Panc1 (cell line): ENCODE measurements around the gene AMPD1. TPM values are rescaled to one million over a fixed set of nuclear protein-coding genes. Genes with fewer than 3 reads are reported as not detected.

Experiments used
- ATAC-seq: fragments of 200-7000 bp; cut with Tn5 transposase; 2 replicates; pipeline ENCODE4 v1.9.1; 2020; ENCODE audit warnings: mild to moderate bottlenecking, moderate library complexity
- BruUV-seq: library from RNA; stranded (reverse); fragments of 400-500 nt; replicated peaks from 2 replicates; lab custom pipeline; 2021; lab: Mats Ljungman, UMichigan
- CTCF ChIA-PET: fragments of 300-600 bp; sonication (Branson Sonifier 250); formaldehyde crosslinking; loops from one replicate; lab custom pipeline; 2022; ENCODE audit warnings: antibody characterized with exemption; lab: Charles Lee
- POLR2A ChIA-PET: fragments of 300-600 bp; sonication (Branson Sonifier 250); formaldehyde crosslinking; loops from one replicate; lab custom pipeline; 2022; ENCODE audit warnings: antibody characterized with exemption; lab: Charles Lee
- DNase-seq: peaks from one replicate; pipeline ENCODE4 v3.0.0-alpha.2; 2010; ENCODE audit warnings: low read depth, low spot score
- H3K27ac ChIP-seq: 2 replicates; pipeline ENCODE4 v1.5.1; 2011; ENCODE audit warnings: mild to moderate bottlenecking, low read length, inconsistent platforms
- H3K27me3 ChIP-seq: fragments of 200-500 bp; sonication (Bioruptor generic); 2 replicates; pipeline ENCODE4 v1.6.0; 2014; ENCODE audit warnings: low read length, inconsistent platforms; ENCODE audit not compliant: control insufficient read depth, insufficient read depth
- H3K36me3 ChIP-seq: fragments of 200-500 bp; sonication (Bioruptor generic); 2 replicates; pipeline ENCODE4 v1.5.1; 2014; ENCODE audit warnings: inconsistent platforms, mild to moderate bottlenecking, low read length, moderate library complexity; ENCODE audit not compliant: control insufficient read depth, insufficient read depth
- H3K4me1 ChIP-seq: 2 replicates; pipeline ENCODE4 v1.5.1; 2011; ENCODE audit warnings: inconsistent platforms, mild to moderate bottlenecking, low read length, moderate library complexity; ENCODE audit not compliant: control insufficient read depth, insufficient read depth
- H3K4me3 ChIP-seq, 2 experiments: 2 replicates each; pipeline ENCODE4 v1.5.1; 2011 to 2012; ENCODE audit warnings: low read depth in 2 of 2, low read length in 2 of 2, mild to moderate bottlenecking in 2 of 2, inconsistent platforms in 1 of 2, moderate library complexity in 1 of 2
- H3K9me3 ChIP-seq: fragments of 200-500 bp; sonication (Bioruptor generic); 2 replicates; pipeline ENCODE4 v1.5.1; 2014; ENCODE audit warnings: low read depth, mild to moderate bottlenecking, inconsistent platforms, low read length, moderate library complexity; ENCODE audit not compliant: control insufficient read depth, insufficient read depth
- POLR2AphosphoS5 ChIP-seq: IDR thresholded peaks from 2 replicates; pipeline ENCODE4 v1.6.1; 2012; ENCODE audit warnings: mild to moderate bottlenecking, low read depth, low read length, moderate library complexity
- SIN3A ChIP-seq: IDR thresholded peaks from 2 replicates; pipeline ENCODE4 v1.6.1; 2012; ENCODE audit warnings: low read depth, mild to moderate bottlenecking, low read length, moderate library complexity, borderline replicate concordance; ENCODE audit not compliant: insufficient read depth
- TCF7L2 ChIP-seq: IDR thresholded peaks from 2 replicates; pipeline ENCODE4 v1.6.1; 2011; ENCODE audit warnings: mild to moderate bottlenecking, low read depth, low read length, inconsistent platforms
- in situ Hi-C: cut with HindIII; loops from 2 replicates; pipeline ENCODE4 v1.10.0; 2016; ENCODE audit warnings: low sequenced_read_pairs, low pct_unique_long_range_greater_than_20kb
- intact Hi-C: fragments of 100-400 bp; cut with micrococcal nuclease; formaldehyde crosslinking; loops from one replicate; pipeline ENCODE4 v1.10.0; 2022; ENCODE audit not compliant: unreplicated experiment
- total RNA-seq: library from RNA; stranded (reverse); gene quantifications from one replicate; pipeline ENCODE4 v1.2.1, GENCODE V29; 2021; ENCODE audit not compliant: unreplicated experiment
- TF ChIP-seq, protein P1 (sequence below), 2 experiments: IDR thresholded peaks; 2 replicates each; pipeline ENCODE4 v1.6.1; 2011 to 2012; ENCODE audit warnings: low read depth in 2 of 2, control low read depth in 1 of 2, low read length in 1 of 2, mild to moderate bottlenecking in 1 of 2, moderate library complexity in 1 of 2; ENCODE audit not compliant: insufficient read depth in 1 of 2
- TF ChIP-seq, protein P2 (sequence below): fragments of 450-650 bp; IDR thresholded peaks from 2 replicates; pipeline ENCODE4 v1.5.1; 2017; ENCODE audit warnings: mild to moderate bottlenecking

The AMPD1 gene
- total RNA-seq, 1 experiment from 2014 or later: not detected

DNA sequence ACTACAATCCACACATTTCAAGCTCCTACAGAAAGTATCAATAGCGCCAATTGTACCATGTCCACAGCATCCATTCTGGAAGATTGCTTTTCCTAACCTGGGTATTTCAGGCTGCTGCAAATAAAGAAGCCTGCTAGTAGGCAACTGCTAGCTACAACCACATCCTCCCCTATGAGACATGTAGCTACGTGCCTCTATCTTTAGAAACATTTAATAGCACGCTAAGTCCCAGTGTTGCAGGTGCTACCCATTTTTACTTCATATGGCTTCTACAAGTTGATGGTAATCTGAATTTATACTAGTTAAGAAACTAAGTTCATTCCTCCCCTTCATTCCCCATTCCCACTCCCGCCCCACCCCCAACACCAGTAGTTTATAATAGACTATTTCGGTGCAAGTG lies 7.4 kb upstream of the AMPD1 start:
- H3K27ac ChIP-seq: no peak overlapping the region
- TF ChIP-seq, protein P1, sequence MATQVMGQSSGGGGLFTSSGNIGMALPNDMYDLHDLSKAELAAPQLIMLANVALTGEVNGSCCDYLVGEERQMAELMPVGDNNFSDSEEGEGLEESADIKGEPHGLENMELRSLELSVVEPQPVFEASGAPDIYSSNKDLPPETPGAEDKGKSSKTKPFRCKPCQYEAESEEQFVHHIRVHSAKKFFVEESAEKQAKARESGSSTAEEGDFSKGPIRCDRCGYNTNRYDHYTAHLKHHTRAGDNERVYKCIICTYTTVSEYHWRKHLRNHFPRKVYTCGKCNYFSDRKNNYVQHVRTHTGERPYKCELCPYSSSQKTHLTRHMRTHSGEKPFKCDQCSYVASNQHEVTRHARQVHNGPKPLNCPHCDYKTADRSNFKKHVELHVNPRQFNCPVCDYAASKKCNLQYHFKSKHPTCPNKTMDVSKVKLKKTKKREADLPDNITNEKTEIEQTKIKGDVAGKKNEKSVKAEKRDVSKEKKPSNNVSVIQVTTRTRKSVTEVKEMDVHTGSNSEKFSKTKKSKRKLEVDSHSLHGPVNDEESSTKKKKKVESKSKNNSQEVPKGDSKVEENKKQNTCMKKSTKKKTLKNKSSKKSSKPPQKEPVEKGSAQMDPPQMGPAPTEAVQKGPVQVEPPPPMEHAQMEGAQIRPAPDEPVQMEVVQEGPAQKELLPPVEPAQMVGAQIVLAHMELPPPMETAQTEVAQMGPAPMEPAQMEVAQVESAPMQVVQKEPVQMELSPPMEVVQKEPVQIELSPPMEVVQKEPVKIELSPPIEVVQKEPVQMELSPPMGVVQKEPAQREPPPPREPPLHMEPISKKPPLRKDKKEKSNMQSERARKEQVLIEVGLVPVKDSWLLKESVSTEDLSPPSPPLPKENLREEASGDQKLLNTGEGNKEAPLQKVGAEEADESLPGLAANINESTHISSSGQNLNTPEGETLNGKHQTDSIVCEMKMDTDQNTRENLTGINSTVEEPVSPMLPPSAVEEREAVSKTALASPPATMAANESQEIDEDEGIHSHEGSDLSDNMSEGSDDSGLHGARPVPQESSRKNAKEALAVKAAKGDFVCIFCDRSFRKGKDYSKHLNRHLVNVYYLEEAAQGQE (IDR thresholded peaks at IDR 0.05; ENCODE audit: insufficient read depth in 1 of 2, low read depth in 2 of 2, low read length in 1 of 2): no peak
- TF ChIP-seq SIN3A (no peak), POLR2AphosphoS5 (no peak; the same call in 1 of the 2 replicates), TCF7L2 (no peak)
- TF ChIP-seq, protein P2, sequence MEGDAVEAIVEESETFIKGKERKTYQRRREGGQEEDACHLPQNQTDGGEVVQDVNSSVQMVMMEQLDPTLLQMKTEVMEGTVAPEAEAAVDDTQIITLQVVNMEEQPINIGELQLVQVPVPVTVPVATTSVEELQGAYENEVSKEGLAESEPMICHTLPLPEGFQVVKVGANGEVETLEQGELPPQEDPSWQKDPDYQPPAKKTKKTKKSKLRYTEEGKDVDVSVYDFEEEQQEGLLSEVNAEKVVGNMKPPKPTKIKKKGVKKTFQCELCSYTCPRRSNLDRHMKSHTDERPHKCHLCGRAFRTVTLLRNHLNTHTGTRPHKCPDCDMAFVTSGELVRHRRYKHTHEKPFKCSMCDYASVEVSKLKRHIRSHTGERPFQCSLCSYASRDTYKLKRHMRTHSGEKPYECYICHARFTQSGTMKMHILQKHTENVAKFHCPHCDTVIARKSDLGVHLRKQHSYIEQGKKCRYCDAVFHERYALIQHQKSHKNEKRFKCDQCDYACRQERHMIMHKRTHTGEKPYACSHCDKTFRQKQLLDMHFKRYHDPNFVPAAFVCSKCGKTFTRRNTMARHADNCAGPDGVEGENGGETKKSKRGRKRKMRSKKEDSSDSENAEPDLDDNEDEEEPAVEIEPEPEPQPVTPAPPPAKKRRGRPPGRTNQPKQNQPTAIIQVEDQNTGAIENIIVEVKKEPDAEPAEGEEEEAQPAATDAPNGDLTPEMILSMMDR: no peak
- intact Hi-C loops: no loop called here
- POLR2A ChIA-PET: interaction anchor here (0.5 kb wide), 1 partner anchor 8 kb away, joined by 8 read pairs; no protein-coding TSS in a partner anchor
- no peaks in the 10 kb centered on the region for H3K9me3 ChIP-seq
- BruUV-seq: no TSS peak
- H3K27me3 ChIP-seq: 0 out of 2 replicates have a peak, but pooled peaks cover 2% of the 10 kb centered on the region
- DNase-seq (no peak), ATAC-seq (no peak)
- in situ Hi-C loops: no loop called here
- CTCF ChIA-PET: no interaction called here
- H3K4me3 ChIP-seq: no peak overlapping the region
- H3K4me1 ChIP-seq: no peaks in the 10 kb centered on the region
- H3K36me3 ChIP-seq: peaks cover 12% of the 10 kb centered on the region

- POLR2A ChIA-PET: no interaction called here
- Histone ChIP-seq H3K36me3 (peaks cover 5% of the 10 kb centered on the region), H3K9me3 (no peaks in the 10 kb centered on the region), H3K4me1 (no peaks in the 10 kb centered on the region), H3K4me3 (no peak overlapping the region), H3K27me3 (peaks cover 3% of the 10 kb centered on the region; the same call in 1 of the 2 replicates), H3K27ac (no peak overlapping the region)
- DNase-seq: no peak
- BruUV-seq: no TSS peak
- no peak for ATAC-seq
- CTCF ChIA-PET: no interaction called here
- in situ Hi-C loops: no loop called here
- TF ChIP-seq, protein P2: no peak
- TF ChIP-seq POLR2AphosphoS5 (no peak), TCF7L2 (no peak), SIN3A (no peak)
- TF ChIP-seq, protein P1 (IDR thresholded peaks at IDR 0.05; ENCODE audit: insufficient read depth in 1 of 2, low read depth in 2 of 2, low read length in 1 of 2): no peak
- intact Hi-C loops: no loop called here
Observed at GRCh38 chr1:114701931-114702330, 6.6 kb upstream of the AMPD1 start.
